ENCODE measurements around the gene PSMD11.

PSMD11 gene

DNA sequence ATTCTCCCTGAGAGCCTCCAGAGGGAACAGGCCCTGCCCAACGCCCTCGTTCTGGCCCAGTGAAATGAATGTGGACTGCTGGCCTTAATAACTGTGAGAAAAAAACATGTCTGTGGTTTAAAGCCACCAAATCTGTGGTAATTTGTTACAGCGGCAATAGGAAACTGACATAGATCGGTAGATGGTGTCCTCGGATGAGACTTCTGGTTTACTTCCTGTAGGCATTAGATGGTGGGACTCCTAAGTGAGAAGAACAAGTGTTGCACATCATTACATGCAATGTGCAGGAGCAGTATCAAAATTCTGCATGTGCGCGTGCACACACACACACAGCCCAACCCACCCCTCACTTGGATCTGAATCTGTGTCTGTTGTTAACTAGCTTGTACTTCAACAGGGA is 84.5 kb downstream of the PSMD11 start:
- Histone ChIP-seq H3K9ac (no peak overlapping the region), H3K9me3 (ENCODE audit: control insufficient read depth, low read length) (no peaks in the 10 kb centered on the region), H3K4me3 (ENCODE audit: low read depth, low read length) (no peak overlapping the region), H3K36me3 (ENCODE audit: control insufficient read depth, insufficient read depth, low read length) (no peaks in the 10 kb centered on the region), H3K27me3 (ENCODE audit: control insufficient read depth, insufficient read depth, low read length) (no peaks in the 10 kb centered on the region), H2AFZ (no peak overlapping the region), H3K4me2 (ENCODE audit: low read length) (no peak overlapping the region), H3K27ac (no peak overlapping the region), H3K79me2 (no peaks in the 10 kb centered on the region), H3K4me1 (no peaks in the 10 kb centered on the region)
- TF ChIP-seq CTCF (IDR thresholded peaks at IDR 0.05), result no peak

DNA sequence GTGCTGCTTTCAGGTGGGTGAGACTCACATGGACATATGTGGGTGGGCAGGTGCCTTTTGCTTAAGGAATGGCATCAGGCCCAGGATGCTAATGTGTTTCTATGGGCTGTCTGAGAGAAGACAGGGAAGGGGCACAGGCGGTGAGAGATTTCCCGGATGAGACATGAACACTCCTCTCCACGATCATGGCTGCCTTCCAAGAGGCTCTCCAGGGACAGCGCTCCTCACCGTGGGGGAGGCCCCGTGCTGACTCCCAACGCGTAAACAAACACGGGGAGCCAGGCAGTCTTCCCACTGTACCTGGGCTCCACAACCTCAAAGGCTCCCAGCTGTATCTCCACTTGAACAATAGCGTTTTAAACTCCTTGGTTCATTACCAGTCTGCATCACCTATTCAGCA is 85.3 kb downstream of the PSMD11 start:
- H3K4me1 ChIP-seq, result no peaks in the 10 kb centered on the region
- H3K9me3 ChIP-seq (ENCODE audit: control insufficient read depth, low read length), result no peaks in the 10 kb centered on the region
- H3K4me3 ChIP-seq (ENCODE audit: low read depth, low read length), result no peak overlapping the region
- no peaks in the 10 kb centered on the region for H3K79me2 ChIP-seq
- no peaks in the 10 kb centered on the region for H3K36me3 ChIP-seq (ENCODE audit: control insufficient read depth, insufficient read depth, low read length)
- H3K4me2 ChIP-seq (ENCODE audit: low read length), result no peak overlapping the region
- H3K27ac ChIP-seq, result no peak overlapping the region
- H2AFZ ChIP-seq, result no peak overlapping the region
- no peak overlapping the region for H3K9ac ChIP-seq
- H3K27me3 ChIP-seq (ENCODE audit: control insufficient read depth, insufficient read depth, low read length), result no peaks in the 10 kb centered on the region
- TF ChIP-seq CTCF (IDR thresholded peaks at IDR 0.05), result no peak

Measured in parathyroid adenoma (tissue), 2 donors.